ENCODE data around the gene GPR157. TPM values are rescaled to one million over a fixed set of nuclear protein-coding genes. Genes with fewer than 3 reads are reported as not detected.

The GPR157 gene
- total and polyA plus RNA-seq, 10 of the 15 experiments (the other 5 are each of a cell fraction or from before 2014, with no cell fraction given), result 0.66 to 15.9 (median 3.1) TPM

DNA sequence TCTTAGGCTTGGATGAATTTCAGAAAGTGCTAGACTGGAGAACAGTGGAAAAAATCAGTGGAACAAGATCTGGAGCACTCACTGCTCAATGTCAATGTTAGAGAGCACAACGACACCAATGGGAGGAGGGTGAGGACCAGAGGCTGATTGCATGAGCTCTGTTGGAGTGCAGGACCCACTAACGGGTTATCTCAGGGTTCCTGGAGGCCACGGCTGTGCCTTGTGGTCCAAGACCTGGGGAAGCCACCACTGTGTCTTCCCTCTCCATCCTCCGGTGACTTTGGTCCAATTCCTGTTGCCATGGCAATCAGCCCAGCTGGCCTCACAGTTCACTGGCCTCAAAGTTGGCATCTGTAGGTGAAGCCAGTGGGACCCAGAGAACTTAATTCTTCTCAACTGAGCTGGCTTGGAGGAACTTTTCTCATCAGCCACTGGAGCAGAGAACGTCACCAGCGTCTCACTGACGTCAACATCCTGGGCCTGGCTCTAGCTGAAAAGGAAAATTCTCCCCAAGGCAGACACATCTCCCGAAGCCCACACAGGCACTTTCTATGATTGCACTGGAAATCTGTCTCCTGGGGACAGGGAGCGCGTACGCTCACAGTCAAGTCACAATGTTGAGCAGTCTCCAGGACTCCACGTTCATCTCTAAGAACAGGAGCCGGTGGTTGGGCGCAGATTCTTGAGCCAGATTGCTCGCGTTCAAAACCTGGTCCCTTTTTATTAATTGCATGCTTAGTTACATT is 21.9 kb upstream of the GPR157 start (continued):
- TF ChIP-seq, protein P1, sequence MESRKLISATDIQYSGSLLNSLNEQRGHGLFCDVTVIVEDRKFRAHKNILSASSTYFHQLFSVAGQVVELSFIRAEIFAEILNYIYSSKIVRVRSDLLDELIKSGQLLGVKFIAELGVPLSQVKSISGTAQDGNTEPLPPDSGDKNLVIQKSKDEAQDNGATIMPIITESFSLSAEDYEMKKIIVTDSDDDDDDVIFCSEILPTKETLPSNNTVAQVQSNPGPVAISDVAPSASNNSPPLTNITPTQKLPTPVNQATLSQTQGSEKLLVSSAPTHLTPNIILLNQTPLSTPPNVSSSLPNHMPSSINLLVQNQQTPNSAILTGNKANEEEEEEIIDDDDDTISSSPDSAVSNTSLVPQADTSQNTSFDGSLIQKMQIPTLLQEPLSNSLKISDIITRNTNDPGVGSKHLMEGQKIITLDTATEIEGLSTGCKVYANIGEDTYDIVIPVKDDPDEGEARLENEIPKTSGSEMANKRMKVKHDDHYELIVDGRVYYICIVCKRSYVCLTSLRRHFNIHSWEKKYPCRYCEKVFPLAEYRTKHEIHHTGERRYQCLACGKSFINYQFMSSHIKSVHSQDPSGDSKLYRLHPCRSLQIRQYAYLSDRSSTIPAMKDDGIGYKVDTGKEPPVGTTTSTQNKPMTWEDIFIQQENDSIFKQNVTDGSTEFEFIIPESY (IDR thresholded peaks at IDR 0.05), result no peak
- TF ChIP-seq HDGF (IDR thresholded peaks at IDR 0.05) (no peak), KAT2A (conservative IDR thresholded peaks at IDR 0.05; ENCODE audit: control insufficient read depth, low read depth, low read length) (no peak)

DNA sequence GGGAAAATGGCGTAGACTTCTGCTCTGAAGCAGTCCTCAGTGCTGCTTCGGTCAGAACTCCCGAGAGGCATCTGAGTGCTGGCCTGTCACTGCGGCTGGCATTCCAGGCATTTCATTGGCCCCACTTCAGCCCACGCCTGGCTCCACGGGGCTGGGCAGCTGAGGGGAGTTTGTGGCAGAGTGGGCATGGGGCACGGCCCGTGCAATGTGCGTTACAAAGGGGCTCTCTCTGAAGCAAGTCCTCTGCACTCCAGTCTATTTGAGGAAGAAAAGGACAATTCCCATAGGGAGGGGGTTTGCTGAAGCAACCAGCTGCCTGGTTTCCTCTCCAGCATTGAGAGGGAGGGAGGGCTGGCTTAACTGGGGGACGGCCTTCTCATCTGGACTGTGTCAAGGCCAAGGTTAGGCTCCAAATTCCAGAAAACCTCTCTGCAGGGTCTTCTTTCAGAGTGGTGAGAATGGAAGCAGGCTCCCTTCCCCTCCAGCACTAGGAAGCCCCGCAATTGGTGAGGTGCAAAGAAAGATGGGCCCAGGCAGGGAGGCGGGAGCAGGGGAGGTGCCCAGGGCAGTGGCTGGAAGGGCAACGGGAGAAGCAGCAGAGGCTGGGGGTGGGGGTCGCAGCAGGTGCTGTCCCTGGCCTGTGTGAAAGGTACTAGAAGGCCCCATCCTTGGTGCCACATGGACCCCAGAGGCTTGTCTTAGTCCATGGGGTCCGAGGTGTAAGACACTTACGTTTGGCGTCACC is 21.1 kb upstream of the GPR157 start:
- BruUV-seq (replicated peaks), result no TSS peak
- no peak overlapping the region for H2AFZ ChIP-seq (ENCODE audit: control insufficient read depth, low read depth, low read length)
- H3K4me1 ChIP-seq (ENCODE audit: control insufficient read depth, insufficient read depth, low read length), result peaks cover 11% of the 10 kb centered on the region
- SMC1A ChIA-PET (ENCODE audit: uncharacterized antibody, unreplicated experiment), result interaction anchor here (1.8 kb wide), 1 partner anchor 37 kb away, joined by 5 read pairs; no protein-coding TSS in a partner anchor
- 86% methylated on average over 17 of the region's 17 CpGs for WGBS (ENCODE audit: insufficient coverage, insufficient replicate concordance, low lambda C conversion rate, missing lambda C conversion rate)
- intact Hi-C loops (cut with micrococcal nuclease; ENCODE audit: unreplicated experiment), result no loop called here
- POLR2A ChIA-PET, result interaction anchor here (0.6 kb wide), 1 partner anchor 29 kb away, joined by 3 read pairs; no protein-coding TSS in a partner anchor
- CTCF ChIA-PET, result interaction anchor here (1.2 to 1.7 kb wide), 2 partner anchors 31 to 46 kb away, joined by 3 to 5 read pairs; no protein-coding TSS in a partner anchor
- peaks cover 2% of the 10 kb centered on the region for H4K20me1 ChIP-seq (ENCODE audit: control insufficient read depth, insufficient read depth)
- no peak overlapping the region for H3K9ac ChIP-seq (ENCODE audit: control insufficient read depth, insufficient read depth, low read length)
- no peaks in the 10 kb centered on the region for H3K9me3 ChIP-seq (replicated peaks; ENCODE audit: control insufficient read depth, insufficient read depth, low read length)
- DNase-seq (ENCODE audit: low read depth, low spot score), result no peak
- H3K79me2 ChIP-seq (ENCODE audit: control insufficient read depth, insufficient read depth, low read length), result peaks cover 6% of the 10 kb centered on the region
- no peak overlapping the region for H3K4me2 ChIP-seq (ENCODE audit: control insufficient read depth, insufficient read depth)
- H3K27me3 ChIP-seq (replicated peaks in 1 of 2; ENCODE audit: control insufficient read depth in 2 of 2, insufficient read depth in 2 of 2, low read length in 1 of 2), result no peaks in the 10 kb centered on the region
- peaks cover 12 to 18% of the 10 kb centered on the region in 2 experiments for H3K36me3 ChIP-seq (ENCODE audit: control insufficient read depth in 2 of 2, insufficient read depth in 2 of 2, low read length in 1 of 2)
- ATAC-seq, result no peak
- H3K4me3 ChIP-seq, result no peak overlapping the region
- in situ Hi-C loops (cut with MboI), result no loop called here
- H3K27ac ChIP-seq (ENCODE audit: control insufficient read depth, insufficient read depth), result no peak overlapping the region
- RAD21 ChIA-PET (ENCODE audit: unreplicated experiment), result interaction anchor here (0.8 kb wide), 1 partner anchor 38 kb away, joined by 3 read pairs; no protein-coding TSS in a partner anchor
- FAIRE-seq, result no peak
- TF ChIP-seq, protein P2, sequence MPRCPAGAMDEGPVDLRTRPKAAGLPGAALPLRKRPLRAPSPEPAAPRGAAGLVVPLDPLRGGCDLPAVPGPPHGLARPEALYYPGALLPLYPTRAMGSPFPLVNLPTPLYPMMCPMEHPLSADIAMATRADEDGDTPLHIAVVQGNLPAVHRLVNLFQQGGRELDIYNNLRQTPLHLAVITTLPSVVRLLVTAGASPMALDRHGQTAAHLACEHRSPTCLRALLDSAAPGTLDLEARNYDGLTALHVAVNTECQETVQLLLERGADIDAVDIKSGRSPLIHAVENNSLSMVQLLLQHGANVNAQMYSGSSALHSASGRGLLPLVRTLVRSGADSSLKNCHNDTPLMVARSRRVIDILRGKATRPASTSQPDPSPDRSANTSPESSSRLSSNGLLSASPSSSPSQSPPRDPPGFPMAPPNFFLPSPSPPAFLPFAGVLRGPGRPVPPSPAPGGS (IDR thresholded peaks at IDR 0.05; ENCODE audit: borderline replicate concordance, insufficient read depth, low read depth, low read length, poor library complexity, severe bottlenecking), result no peak
- TF ChIP-seq PML (IDR thresholded peaks at IDR 0.05; ENCODE audit: low read length) (no peak), GABPA (IDR thresholded peaks at IDR 0.05; ENCODE audit: low read depth) (no peak), ZSCAN29 (IDR thresholded peaks at IDR 0.05) (no peak), POLR2AphosphoS2 (IDR thresholded peaks at IDR 0.05; ENCODE audit: low read depth, low read length) (no peak), RB1 (IDR thresholded peaks at IDR 0.05; ENCODE audit: borderline replicate concordance) (no peak)
- TF ChIP-seq, protein P3, sequence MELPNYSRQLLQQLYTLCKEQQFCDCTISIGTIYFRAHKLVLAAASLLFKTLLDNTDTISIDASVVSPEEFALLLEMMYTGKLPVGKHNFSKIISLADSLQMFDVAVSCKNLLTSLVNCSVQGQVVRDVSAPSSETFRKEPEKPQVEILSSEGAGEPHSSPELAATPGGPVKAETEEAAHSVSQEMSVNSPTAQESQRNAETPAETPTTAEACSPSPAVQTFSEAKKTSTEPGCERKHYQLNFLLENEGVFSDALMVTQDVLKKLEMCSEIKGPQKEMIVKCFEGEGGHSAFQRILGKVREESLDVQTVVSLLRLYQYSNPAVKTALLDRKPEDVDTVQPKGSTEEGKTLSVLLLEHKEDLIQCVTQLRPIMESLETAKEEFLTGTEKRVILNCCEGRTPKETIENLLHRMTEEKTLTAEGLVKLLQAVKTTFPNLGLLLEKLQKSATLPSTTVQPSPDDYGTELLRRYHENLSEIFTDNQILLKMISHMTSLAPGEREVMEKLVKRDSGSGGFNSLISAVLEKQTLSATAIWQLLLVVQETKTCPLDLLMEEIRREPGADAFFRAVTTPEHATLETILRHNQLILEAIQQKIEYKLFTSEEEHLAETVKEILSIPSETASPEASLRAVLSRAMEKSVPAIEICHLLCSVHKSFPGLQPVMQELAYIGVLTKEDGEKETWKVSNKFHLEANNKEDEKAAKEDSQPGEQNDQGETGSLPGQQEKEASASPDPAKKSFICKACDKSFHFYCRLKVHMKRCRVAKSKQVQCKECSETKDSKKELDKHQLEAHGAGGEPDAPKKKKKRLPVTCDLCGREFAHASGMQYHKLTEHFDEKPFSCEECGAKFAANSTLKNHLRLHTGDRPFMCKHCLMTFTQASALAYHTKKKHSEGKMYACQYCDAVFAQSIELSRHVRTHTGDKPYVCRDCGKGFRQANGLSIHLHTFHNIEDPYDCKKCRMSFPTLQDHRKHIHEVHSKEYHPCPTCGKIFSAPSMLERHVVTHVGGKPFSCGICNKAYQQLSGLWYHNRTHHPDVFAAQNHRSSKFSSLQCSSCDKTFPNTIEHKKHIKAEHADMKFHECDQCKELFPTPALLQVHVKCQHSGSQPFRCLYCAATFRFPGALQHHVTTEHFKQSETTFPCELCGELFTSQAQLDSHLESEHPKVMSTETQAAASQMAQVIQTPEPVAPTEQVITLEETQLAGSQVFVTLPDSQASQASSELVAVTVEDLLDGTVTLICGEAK (IDR thresholded peaks at IDR 0.05; ENCODE audit: borderline replicate concordance), result no peak
- TF ChIP-seq, protein P1 (IDR thresholded peaks at IDR 0.05), result no peak
